Lower leg skin (tissue), 3 donors: Measurements from ENCODE around the gene CPEB2.

ENCODE experiments used
- POLR2A ChIP-seq, 2 donors: fragments of 450-650 bp; IDR thresholded peaks; one replicate each; pipeline ENCODE4 v1.6.1; 2016 to 2017; ENCODE audit warnings: antibody characterized with exemption in 2 of 2, mild to moderate bottlenecking in 1 of 2, moderate library complexity in 1 of 2
- TF ChIP-seq, protein P1 (sequence below), 3 donors: fragments of 450-650 bp; IDR thresholded peaks; one replicate each; pipeline ENCODE4 v1.5.1; 2016; ENCODE audit warnings: antibody characterized with exemption in 3 of 3, mild to moderate bottlenecking in 3 of 3, moderate library complexity in 2 of 3

DNA sequence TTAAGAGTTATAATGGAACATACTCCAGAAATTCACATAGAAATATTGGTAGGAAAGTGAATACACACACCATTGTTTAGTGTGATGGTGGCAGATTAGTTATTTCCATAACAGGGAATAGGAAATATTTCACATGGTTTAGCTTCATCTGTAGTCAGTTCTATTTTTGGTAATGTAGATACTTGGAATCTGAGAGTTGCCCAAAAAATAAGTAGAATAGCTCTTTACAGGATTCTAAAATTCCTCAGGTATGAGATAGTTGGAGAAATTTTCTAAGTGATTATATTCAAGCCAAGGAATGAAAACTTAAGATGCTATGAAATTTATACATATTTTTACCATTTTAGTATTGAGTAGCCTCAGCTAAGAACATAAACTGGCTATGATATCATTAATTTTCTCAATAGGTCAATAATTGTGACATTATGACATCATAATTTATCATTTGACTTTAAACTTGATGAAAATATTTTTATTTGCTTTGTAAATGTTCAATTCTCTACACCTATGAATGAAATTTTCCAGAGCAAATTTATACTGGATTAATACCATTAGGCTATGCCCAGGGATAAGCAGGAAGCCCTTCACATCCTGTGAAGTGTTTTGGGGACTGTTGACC lies 35.8 kb downstream of the CPEB2 start:
- TF ChIP-seq, protein P1, sequence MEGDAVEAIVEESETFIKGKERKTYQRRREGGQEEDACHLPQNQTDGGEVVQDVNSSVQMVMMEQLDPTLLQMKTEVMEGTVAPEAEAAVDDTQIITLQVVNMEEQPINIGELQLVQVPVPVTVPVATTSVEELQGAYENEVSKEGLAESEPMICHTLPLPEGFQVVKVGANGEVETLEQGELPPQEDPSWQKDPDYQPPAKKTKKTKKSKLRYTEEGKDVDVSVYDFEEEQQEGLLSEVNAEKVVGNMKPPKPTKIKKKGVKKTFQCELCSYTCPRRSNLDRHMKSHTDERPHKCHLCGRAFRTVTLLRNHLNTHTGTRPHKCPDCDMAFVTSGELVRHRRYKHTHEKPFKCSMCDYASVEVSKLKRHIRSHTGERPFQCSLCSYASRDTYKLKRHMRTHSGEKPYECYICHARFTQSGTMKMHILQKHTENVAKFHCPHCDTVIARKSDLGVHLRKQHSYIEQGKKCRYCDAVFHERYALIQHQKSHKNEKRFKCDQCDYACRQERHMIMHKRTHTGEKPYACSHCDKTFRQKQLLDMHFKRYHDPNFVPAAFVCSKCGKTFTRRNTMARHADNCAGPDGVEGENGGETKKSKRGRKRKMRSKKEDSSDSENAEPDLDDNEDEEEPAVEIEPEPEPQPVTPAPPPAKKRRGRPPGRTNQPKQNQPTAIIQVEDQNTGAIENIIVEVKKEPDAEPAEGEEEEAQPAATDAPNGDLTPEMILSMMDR (IDR thresholded peaks at IDR 0.05), result no peak
- no peak for TF ChIP-seq POLR2A (IDR thresholded peaks at IDR 0.05)
